Placental epithelial cell (primary cell): Measurements from ENCODE around the gene MMAA. TPM values are rescaled to one million over a fixed set of nuclear protein-coding genes. Genes with fewer than 3 reads are reported as not detected.

ENCODE experiments used
- total RNA-seq: library from RNA; depleted of rRNA; stranded (reverse); fragments of >200 nt; gene quantifications from 2 replicates; pipeline ENCODE4 v1.2.3, GENCODE V29; 2012

Gene MMAA
- total RNA-seq: 2.3 and 5.5 TPM in 2 replicates

DNA sequence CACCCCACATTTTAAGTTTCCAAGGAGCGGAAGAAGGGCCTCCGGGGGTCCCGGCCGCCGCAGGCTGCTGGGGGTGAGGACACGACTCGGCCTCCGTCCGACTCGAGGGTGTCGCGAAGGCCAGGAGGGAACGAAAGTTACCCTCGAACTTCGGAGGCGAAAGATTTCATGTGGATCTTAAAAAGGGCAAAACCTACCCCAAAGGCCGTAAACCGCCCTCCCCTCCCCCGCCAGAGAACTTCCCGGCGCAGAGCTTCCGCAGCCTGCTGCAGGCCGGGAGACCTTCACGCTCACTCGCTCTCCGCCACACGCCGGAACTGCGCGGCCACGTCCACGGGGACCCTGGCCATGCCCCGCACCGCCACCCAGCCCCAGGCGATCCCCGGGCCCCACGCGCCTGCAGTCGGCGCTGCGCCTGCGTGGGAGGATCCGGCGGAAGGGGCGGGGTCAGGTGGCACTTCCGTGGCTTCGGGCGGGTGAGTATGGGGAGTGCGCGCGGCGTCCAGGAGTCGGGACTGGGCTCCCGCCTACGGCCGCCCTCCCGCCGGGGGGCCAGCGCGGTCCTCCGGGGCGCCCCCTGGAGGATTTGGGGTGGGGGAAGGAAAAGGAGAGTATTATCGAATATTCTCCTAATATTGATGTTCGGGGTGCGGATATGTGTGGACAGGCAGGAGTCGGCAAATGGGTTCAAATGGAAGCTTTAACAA, at the start of gene MMAA:
MMAA (plus strand) TSS at position 454 of the 707 bp plus-strand sequence. CDS start 19,755 bp downstream, outside the sequence.

GRCh38 chr4:145679991-145680455, 60.8 kb downstream of the MMAA start, which contains the start of gene C4orf51:
Gene C4orf51, plus strand, starts transcription at chr4:145680146. Its CDS starts 58 bp downstream, at chr4:145680204.

Other genes with a start within 250 kb of the MMAA start
- gene SMAD1, start 137.5 kb upstream of the MMAA start, total RNA-seq: 6.2 and 15.7 TPM in 2 replicates
- not detected in 2 replicates for gene C4orf51, start 60.8 kb downstream of the MMAA start, total RNA-seq